ENCODE results near the gene FMO2.

Gene FMO2

GRCh38 chr1:171155484-171155883 lies 29.6 kb upstream of the FMO2 start:
- Histone ChIP-seq H3K4me3 (ENCODE audit: low read depth, low read length) (no peak overlapping the region), H3K9ac (ENCODE audit: low read depth, low read length) (no peak overlapping the region), H3K27me3 (ENCODE audit: control insufficient read depth, insufficient read depth, low read length) (no peaks in the 10 kb centered on the region), H3K36me3 (ENCODE audit: control insufficient read depth, insufficient read depth, low read length) (no peaks in the 10 kb centered on the region), H3K27ac (ENCODE audit: low read depth, low read length) (no peak overlapping the region), H3K9me3 (ENCODE audit: control insufficient read depth, insufficient read depth, low read length) (no peaks in the 10 kb centered on the region), H3K4me1 (ENCODE audit: control insufficient read depth, insufficient read depth, low read length) (peaks cover 6% of the 10 kb centered on the region; the same call in 1 of the 2 replicates)

DNA sequence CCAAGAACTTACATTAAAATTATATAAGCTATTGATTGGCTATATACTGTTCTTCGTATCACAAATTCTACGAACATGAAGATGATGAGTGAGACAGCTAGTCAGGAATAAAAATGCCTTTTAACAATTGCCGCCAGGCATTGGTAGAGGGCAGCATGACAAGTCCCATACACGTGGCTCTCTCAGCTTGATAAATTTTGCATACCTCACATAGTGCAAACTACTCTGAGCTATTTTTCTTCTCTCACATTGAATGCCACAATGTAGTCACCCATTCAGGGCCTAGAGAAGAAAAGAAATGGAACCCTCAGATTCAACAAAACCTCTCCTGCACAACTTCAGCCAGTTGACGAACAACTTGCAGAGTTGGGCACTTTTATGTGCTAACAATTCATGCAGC lies 27.0 kb upstream of the FMO2 start:
- H3K4me3 ChIP-seq (ENCODE audit: low read depth, low read length) = no peak overlapping the region
- H3K9me3 ChIP-seq (ENCODE audit: control insufficient read depth, insufficient read depth, low read length) = no peaks in the 10 kb centered on the region
- no peaks in the 10 kb centered on the region for H3K36me3 ChIP-seq (ENCODE audit: control insufficient read depth, insufficient read depth, low read length)
- no peaks in the 10 kb centered on the region for H3K27me3 ChIP-seq (ENCODE audit: control insufficient read depth, insufficient read depth, low read length)
- no peak overlapping the region for H3K9ac ChIP-seq (ENCODE audit: low read depth, low read length)
- H3K27ac ChIP-seq (ENCODE audit: low read depth, low read length) = no peak overlapping the region
- 0 out of 2 replicates have a peak, but pooled peaks cover 6% of the 10 kb centered on the region for H3K4me1 ChIP-seq (ENCODE audit: control insufficient read depth, insufficient read depth, low read length)

DNA sequence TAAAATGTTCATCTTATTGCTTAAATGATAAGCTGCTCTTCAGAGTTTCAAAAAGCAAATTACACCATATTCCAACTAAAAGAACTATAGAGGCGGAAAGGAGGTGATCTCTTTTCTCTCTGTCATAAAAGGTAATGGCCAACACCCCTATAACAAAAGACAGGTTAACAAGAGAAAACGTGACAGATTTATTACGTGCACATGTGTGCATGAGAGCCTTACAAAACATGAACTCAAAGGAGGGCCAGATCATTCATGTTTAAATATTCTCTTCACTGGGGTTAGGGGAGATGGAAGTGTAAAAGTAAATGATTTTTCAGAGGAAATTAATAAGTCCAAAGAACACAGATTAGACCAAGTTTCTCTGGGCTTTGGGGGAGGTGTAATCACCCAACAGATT lies 26.5 kb upstream of the FMO2 start:
- no peaks in the 10 kb centered on the region for H3K27me3 ChIP-seq (ENCODE audit: control insufficient read depth, insufficient read depth, low read length)
- no peak overlapping the region for H3K27ac ChIP-seq (ENCODE audit: low read depth, low read length)
- no peaks in the 10 kb centered on the region for H3K9me3 ChIP-seq (ENCODE audit: control insufficient read depth, insufficient read depth, low read length)
- no peak overlapping the region for H3K9ac ChIP-seq (ENCODE audit: low read depth, low read length)
- H3K4me1 ChIP-seq (ENCODE audit: control insufficient read depth, insufficient read depth, low read length) = 0 out of 2 replicates have a peak, but pooled peaks cover 6% of the 10 kb centered on the region
- H3K36me3 ChIP-seq (ENCODE audit: control insufficient read depth, insufficient read depth, low read length) = no peaks in the 10 kb centered on the region
- H3K4me3 ChIP-seq (ENCODE audit: low read depth, low read length) = no peak overlapping the region

DNA sequence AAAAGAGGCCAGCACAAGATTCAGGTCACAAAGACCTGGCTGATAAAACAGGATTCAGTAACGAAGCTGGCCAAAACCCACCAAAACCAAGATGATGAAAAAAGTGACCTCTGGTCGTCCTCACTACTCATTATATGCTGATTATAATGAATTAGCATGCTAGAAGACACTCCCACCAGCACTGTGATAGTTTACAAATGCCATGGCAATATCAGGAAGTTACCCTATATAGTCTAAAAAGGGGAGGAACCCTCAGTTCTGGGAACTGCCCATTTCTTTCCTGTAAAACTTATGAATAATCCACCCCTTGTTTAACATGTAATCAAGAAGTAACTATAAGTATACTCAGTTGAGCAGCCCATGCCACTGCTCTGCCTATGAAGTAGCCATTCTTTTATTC lies 26.0 kb upstream of the FMO2 start:
- H3K4me1 ChIP-seq (ENCODE audit: control insufficient read depth, insufficient read depth, low read length) = 0 out of 2 replicates have a peak, but pooled peaks cover 6% of the 10 kb centered on the region
- no peak overlapping the region for H3K27ac ChIP-seq (ENCODE audit: low read depth, low read length)
- no peak overlapping the region for H3K4me3 ChIP-seq (ENCODE audit: low read depth, low read length)
- H3K27me3 ChIP-seq (ENCODE audit: control insufficient read depth, insufficient read depth, low read length) = no peaks in the 10 kb centered on the region
- no peaks in the 10 kb centered on the region for H3K36me3 ChIP-seq (ENCODE audit: control insufficient read depth, insufficient read depth, low read length)
- H3K9ac ChIP-seq (ENCODE audit: low read depth, low read length) = no peak overlapping the region
- H3K9me3 ChIP-seq (ENCODE audit: control insufficient read depth, insufficient read depth, low read length) = no peaks in the 10 kb centered on the region

DNA sequence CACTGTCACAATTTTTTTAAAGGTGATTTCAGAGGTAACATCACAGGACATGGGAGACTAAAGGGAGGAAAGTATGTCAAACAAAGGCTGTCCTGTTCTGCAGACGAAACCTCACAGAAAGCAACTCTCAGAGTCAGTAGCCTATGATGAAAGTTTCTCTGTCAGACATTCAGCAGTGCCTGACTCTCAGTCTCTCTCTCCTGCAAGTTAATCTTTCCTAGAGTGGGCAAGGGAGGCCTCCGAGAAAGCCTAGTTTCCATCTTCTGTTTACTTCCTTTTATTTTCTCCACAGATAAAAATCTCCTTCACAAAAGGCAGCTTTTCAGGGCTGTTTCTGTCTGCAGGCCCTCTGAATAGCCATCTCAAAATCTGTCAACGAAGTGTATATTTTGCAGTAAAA lies 24.9 kb upstream of the FMO2 start:
- no peaks in the 10 kb centered on the region for H3K36me3 ChIP-seq (ENCODE audit: control insufficient read depth, insufficient read depth, low read length)
- no peak overlapping the region for H3K4me3 ChIP-seq (ENCODE audit: low read depth, low read length)
- no peaks in the 10 kb centered on the region for H3K27me3 ChIP-seq (ENCODE audit: control insufficient read depth, insufficient read depth, low read length)
- H3K27ac ChIP-seq (ENCODE audit: low read depth, low read length) = peak overlapping the region; percentile 11
- H3K4me1 ChIP-seq (ENCODE audit: control insufficient read depth, insufficient read depth, low read length) = 0 out of 2 replicates have a peak, but pooled peaks cover 6% of the 10 kb centered on the region
- no peak overlapping the region for H3K9ac ChIP-seq (ENCODE audit: low read depth, low read length)
- H3K9me3 ChIP-seq (ENCODE audit: control insufficient read depth, insufficient read depth, low read length) = no peaks in the 10 kb centered on the region

GRCh38 chr1:171160639-171161354 lies 24.3 kb upstream of the FMO2 start:
- H3K4me3 ChIP-seq (ENCODE audit: low read depth, low read length) = no peak overlapping the region
- H3K36me3 ChIP-seq (ENCODE audit: control insufficient read depth, insufficient read depth, low read length) = no peaks in the 10 kb centered on the region
- peak overlapping the region; percentile 45 for H3K27ac ChIP-seq (ENCODE audit: low read depth, low read length)
- no peaks in the 10 kb centered on the region for H3K27me3 ChIP-seq (ENCODE audit: control insufficient read depth, insufficient read depth, low read length)
- H3K9ac ChIP-seq (ENCODE audit: low read depth, low read length) = no peak overlapping the region
- H3K4me1 ChIP-seq (ENCODE audit: control insufficient read depth, insufficient read depth, low read length) = 0 out of 2 replicates have a peak, but pooled peaks cover 6% of the 10 kb centered on the region
- no peaks in the 10 kb centered on the region for H3K9me3 ChIP-seq (ENCODE audit: control insufficient read depth, insufficient read depth, low read length)

DNA sequence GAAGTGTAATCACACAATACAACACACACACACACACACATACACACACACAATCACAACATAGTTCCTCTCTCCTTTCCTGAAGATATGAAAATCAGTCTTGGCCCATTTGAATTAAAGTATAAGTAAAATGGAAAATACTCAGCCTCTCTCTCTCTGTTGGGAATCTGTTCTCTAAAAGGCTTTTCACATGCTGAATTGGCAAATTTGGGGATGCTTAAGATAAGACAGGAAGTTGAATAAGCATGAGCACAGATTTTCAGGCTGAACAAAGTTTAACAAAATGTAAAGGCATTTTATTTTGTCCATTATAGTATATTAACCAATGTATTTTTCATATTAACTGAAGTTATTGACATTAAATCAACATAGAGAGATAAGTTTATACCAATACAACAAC lies 23.7 kb upstream of the FMO2 start:
- no peaks in the 10 kb centered on the region for H3K27me3 ChIP-seq (ENCODE audit: control insufficient read depth, insufficient read depth, low read length)
- H3K27ac ChIP-seq (ENCODE audit: low read depth, low read length) = no peak overlapping the region
- H3K36me3 ChIP-seq (ENCODE audit: control insufficient read depth, insufficient read depth, low read length) = no peaks in the 10 kb centered on the region
- no peaks in the 10 kb centered on the region for H3K9me3 ChIP-seq (ENCODE audit: control insufficient read depth, insufficient read depth, low read length)
- 0 out of 2 replicates have a peak, but pooled peaks cover 6% of the 10 kb centered on the region for H3K4me1 ChIP-seq (ENCODE audit: control insufficient read depth, insufficient read depth, low read length)
- no peak overlapping the region for H3K4me3 ChIP-seq (ENCODE audit: low read depth, low read length)
- H3K9ac ChIP-seq (ENCODE audit: low read depth, low read length) = no peak overlapping the region

- Histone ChIP-seq H3K9ac (ENCODE audit: low read depth, low read length) (no peak overlapping the region), H3K4me3 (ENCODE audit: low read depth, low read length) (no peak overlapping the region), H3K4me1 (ENCODE audit: control insufficient read depth, insufficient read depth, low read length) (no peaks in the 10 kb centered on the region), H3K36me3 (ENCODE audit: control insufficient read depth, insufficient read depth, low read length) (no peaks in the 10 kb centered on the region), H3K9me3 (ENCODE audit: control insufficient read depth, insufficient read depth, low read length) (no peaks in the 10 kb centered on the region), H3K27ac (ENCODE audit: low read depth, low read length) (no peak overlapping the region), H3K27me3 (ENCODE audit: control insufficient read depth, insufficient read depth, low read length) (no peaks in the 10 kb centered on the region)
Observed at GRCh38 chr1:171166361-171166760, 18.7 kb upstream of the FMO2 start.

DNA sequence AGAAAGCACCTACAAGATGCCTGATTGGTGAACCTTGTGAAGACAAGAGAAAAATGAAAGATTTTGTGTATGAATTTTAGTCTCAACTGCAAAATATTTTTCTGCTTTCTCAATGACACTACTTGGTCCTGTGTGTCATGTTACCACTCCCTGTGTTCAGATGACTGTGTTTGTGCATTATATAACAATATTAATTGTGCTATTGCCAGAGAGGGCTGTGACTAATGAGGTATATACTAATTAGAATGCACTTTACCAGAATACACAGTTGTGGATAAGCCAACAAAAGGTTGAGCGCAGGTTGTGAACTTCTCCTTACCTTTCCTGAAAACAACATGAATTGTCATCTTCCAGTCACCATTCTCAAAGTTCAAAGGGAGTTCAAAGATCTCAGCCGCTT lies 17.3 kb upstream of the FMO2 start:
- Histone ChIP-seq H3K27me3 (ENCODE audit: control insufficient read depth, insufficient read depth, low read length) (no peaks in the 10 kb centered on the region), H3K4me3 (ENCODE audit: low read depth, low read length) (no peak overlapping the region), H3K27ac (ENCODE audit: low read depth, low read length) (no peak overlapping the region), H3K9me3 (ENCODE audit: control insufficient read depth, insufficient read depth, low read length) (no peaks in the 10 kb centered on the region), H3K4me1 (ENCODE audit: control insufficient read depth, insufficient read depth, low read length) (no peaks in the 10 kb centered on the region), H3K36me3 (ENCODE audit: control insufficient read depth, insufficient read depth, low read length) (no peaks in the 10 kb centered on the region), H3K9ac (ENCODE audit: low read depth, low read length) (no peak overlapping the region)

DNA sequence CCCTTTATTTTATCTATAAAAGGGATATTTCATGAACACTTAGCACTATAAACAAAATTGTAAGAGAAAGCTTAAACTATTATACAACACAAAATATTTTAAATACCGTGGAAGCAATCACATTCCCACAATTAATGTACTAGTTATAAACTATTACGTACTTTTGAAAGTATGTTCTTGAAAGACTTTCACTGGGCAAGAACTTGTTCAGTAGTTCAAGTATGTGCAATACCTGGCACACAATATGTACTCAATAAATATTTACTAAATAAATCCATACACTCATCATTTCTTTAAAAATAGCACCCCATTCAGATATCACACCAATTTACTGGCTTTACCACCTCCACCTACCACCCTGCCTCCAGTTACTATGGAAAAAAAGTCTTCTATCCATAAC lies 12.6 kb upstream of the FMO2 start:
- Histone ChIP-seq H3K36me3 (ENCODE audit: control insufficient read depth, insufficient read depth, low read length) (no peaks in the 10 kb centered on the region), H3K27ac (ENCODE audit: low read depth, low read length) (no peak overlapping the region), H3K4me1 (ENCODE audit: control insufficient read depth, insufficient read depth, low read length) (no peaks in the 10 kb centered on the region), H3K9ac (ENCODE audit: low read depth, low read length) (no peak overlapping the region), H3K9me3 (ENCODE audit: control insufficient read depth, insufficient read depth, low read length) (no peaks in the 10 kb centered on the region), H3K27me3 (ENCODE audit: control insufficient read depth, insufficient read depth, low read length) (no peaks in the 10 kb centered on the region), H3K4me3 (ENCODE audit: low read depth, low read length) (no peak overlapping the region)

GRCh38 chr1:171173069-171173468 lies 12.0 kb upstream of the FMO2 start:
- Histone ChIP-seq H3K4me3 (ENCODE audit: low read depth, low read length) (no peak overlapping the region), H3K27me3 (ENCODE audit: control insufficient read depth, insufficient read depth, low read length) (no peaks in the 10 kb centered on the region), H3K9ac (ENCODE audit: low read depth, low read length) (no peak overlapping the region), H3K4me1 (ENCODE audit: control insufficient read depth, insufficient read depth, low read length) (no peaks in the 10 kb centered on the region), H3K27ac (ENCODE audit: low read depth, low read length) (no peak overlapping the region), H3K36me3 (ENCODE audit: control insufficient read depth, insufficient read depth, low read length) (no peaks in the 10 kb centered on the region), H3K9me3 (ENCODE audit: control insufficient read depth, insufficient read depth, low read length) (no peaks in the 10 kb centered on the region)
